HepG2 (cell line): ENCODE results near the gene EGFL8. TPM values are rescaled to one million over a fixed set of nuclear protein-coding genes. Genes with fewer than 3 reads are reported as not detected.

Experiments
- ATAC-seq: fragments of 200-7000 bp; cut with Tn5 transposase; 3 replicates; pipeline ENCODE4 v1.9.1; 2020; ENCODE audit warnings: mild to moderate bottlenecking, moderate library complexity
- BruUV-seq: library from RNA; stranded (reverse); fragments of 400-500 nt; replicated peaks from 2 replicates; lab custom pipeline; 2021; lab: Mats Ljungman, UMichigan
- CTCF ChIA-PET: fragments of 300-600 bp; formaldehyde crosslinking; extraction: SDS; loops from one replicate; lab custom pipeline; 2021; ENCODE audit warnings: low total read pairs, inconsistent platforms, low intra/inter-chr PET ratio; lab: Yijun Ruan, JAX
- POLR2A ChIA-PET: fragments of 350-600 bp; sonication (Branson Sonifier 250); formaldehyde crosslinking; loops from one replicate; lab custom pipeline; 2020; ENCODE audit warnings: antibody characterized with exemption, inconsistent platforms; lab: Yijun Ruan, JAX
- DNase-seq: peaks from one replicate; pipeline ENCODE4 v3.0.0-alpha.2; 2015; ENCODE audit warnings: low spot score
- FAIRE-seq: peaks from 3 replicates; lab custom pipeline; 2011; peaks lifted over from hg19 to GRCh38; lab: Jason Lieb, UNC
- H2AFZ ChIP-seq: one replicate; pipeline ENCODE4 v1.6.1; 2011; ENCODE audit warnings: low read length, inconsistent platforms
- H3K27ac ChIP-seq: fragments of 300-600 bp; 3 replicates; pipeline ENCODE4 v1.8.0; 2011; ENCODE audit warnings: mixed run types, mild to moderate bottlenecking, mixed read lengths, low read length, inconsistent platforms; ENCODE audit not compliant: insufficient read depth; ENCODE audit errors: extremely low read length
- H3K27me3 ChIP-seq, 2 experiments: fragments of 200-600 bp in 1 of 2; 2 replicates in 1 of 2; 3 replicates in 1 of 2; pipeline versions ENCODE4 v1.6.0 to v1.8.0; 2011; ENCODE audit warnings: low read length in 2 of 2, mild to moderate bottlenecking in 2 of 2, moderate library complexity in 2 of 2, inconsistent platforms in 1 of 2; ENCODE audit not compliant: insufficient read depth in 2 of 2, control insufficient read depth in 1 of 2
- H3K36me3 ChIP-seq, 2 experiments: fragments of 200-600 bp in 1 of 2; replicated peaks in 1 of 2; 2 replicates in 1 of 2; 3 replicates in 1 of 2; pipeline versions ENCODE4 v1.5.1 to v1.8.0; 2011; ENCODE audit warnings: low read length in 2 of 2, inconsistent platforms in 1 of 2; ENCODE audit not compliant: insufficient read depth in 2 of 2, control insufficient read depth in 1 of 2
- H3K4me1 ChIP-seq: 2 replicates; pipeline ENCODE4 v1.5.1; 2012; ENCODE audit warnings: low read length, inconsistent platforms; ENCODE audit not compliant: insufficient read depth
- H3K4me2 ChIP-seq: 2 replicates; pipeline ENCODE4 v1.6.0; 2011; ENCODE audit warnings: low read depth, low read length, inconsistent platforms
- H3K4me3 ChIP-seq, 3 experiments: fragments of 200-600 bp in 1 of 3; sonication (generic), shearing (Covaris generic) in 1 of 3; replicated peaks in 1 of 3; 2 replicates each; pipeline ENCODE4 v1.5.1; 2011 to 2016; ENCODE audit warnings: low read length in 3 of 3, inconsistent platforms in 2 of 3, low read depth in 2 of 3, mild to moderate bottlenecking in 2 of 3, control low read depth in 1 of 3, mixed read lengths in 1 of 3; ENCODE audit not compliant: insufficient read depth in 1 of 3
- H3K79me2 ChIP-seq: one replicate; pipeline ENCODE4 v1.6.1; 2011; ENCODE audit warnings: low read length, inconsistent platforms; ENCODE audit not compliant: insufficient read depth
- H3K9ac ChIP-seq: 2 replicates; pipeline ENCODE4 v1.6.0; 2011; ENCODE audit warnings: mild to moderate bottlenecking, low read depth, low read length, inconsistent platforms; ENCODE audit not compliant: insufficient read depth
- H3K9me3 ChIP-seq: 2 replicates; pipeline ENCODE4 v1.5.1; 2012; ENCODE audit warnings: mild to moderate bottlenecking, low read length
- H4K20me1 ChIP-seq: 2 replicates; pipeline ENCODE4 v1.6.0; 2011; ENCODE audit warnings: inconsistent platforms, mild to moderate bottlenecking, low read length, moderate library complexity; ENCODE audit not compliant: insufficient read depth
- HNRNPK ChIP-seq: fragments of 200-400 bp; formaldehyde crosslinking; IDR thresholded peaks from 2 replicates; pipeline ENCODE4 v1.6.1; 2018; ENCODE audit warnings: low read length, low read depth, moderate library complexity, mild to moderate bottlenecking; ENCODE audit not compliant: poor library complexity, severe bottlenecking
- ISL2 ChIP-seq: sonication (generic); formaldehyde crosslinking; IDR thresholded peaks from 2 replicates; pipeline ENCODE4 v1.5.0; 2020; ENCODE audit warnings: missing genetic modification reagents
- KLF9 ChIP-seq: IDR thresholded peaks from 2 replicates; pipeline ENCODE4 v1.6.1; 2016; ENCODE audit warnings: low read depth
- KMT2B ChIP-seq: IDR thresholded peaks from 2 replicates; pipeline ENCODE4 v1.6.1; 2016; ENCODE audit warnings: missing genetic modification reagents, missing compliant biosample characterization
- MEIS2 ChIP-seq: sonication (generic); formaldehyde crosslinking; IDR thresholded peaks from 2 replicates; pipeline ENCODE4 v1.9.0; 2021; ENCODE audit warnings: mild to moderate bottlenecking, missing genetic modification reagents
- NBN ChIP-seq: fragments of 450-650 bp; conservative IDR thresholded peaks from 2 replicates; pipeline ENCODE4 v1.6.1; 2017
- SNAPC2 ChIP-seq: sonication (generic); formaldehyde crosslinking; IDR thresholded peaks from 2 replicates; pipeline ENCODE4 v1.8.1; 2022; ENCODE audit warnings: mild to moderate bottlenecking, missing genetic modification reagents
- ZNF292 ChIP-seq: sonication (generic); formaldehyde crosslinking; IDR thresholded peaks from 2 replicates; pipeline ENCODE4 v1.8.1; 2022; ENCODE audit warnings: mild to moderate bottlenecking, low read depth, missing genetic modification reagents, borderline replicate concordance
- ZNF747 ChIP-seq: sonication (generic); formaldehyde crosslinking; IDR thresholded peaks from 2 replicates; pipeline ENCODE4 v1.8.1; 2023; ENCODE audit warnings: missing genetic modification reagents, mild to moderate bottlenecking, borderline replicate concordance
- ZNF782 ChIP-seq: sonication (generic); formaldehyde crosslinking; IDR thresholded peaks from 2 replicates; pipeline ENCODE4 v1.4.0; 2020; ENCODE audit warnings: missing genetic modification reagents, mild to moderate bottlenecking, borderline replicate concordance
- WGBS: methylation state at CpG from one replicate; pipeline ENCODE4 v1.1.6; 2017; ENCODE audit warnings: low lambda C conversion rate; 5-methylcytosine and 5-hydroxymethylcytosine counted together
- in situ Hi-C: cut with HindIII; loops from 2 replicates; pipeline ENCODE4 v1.10.0; 2017; ENCODE audit warnings: low pct_unique_long_range_greater_than_20kb; ENCODE audit not compliant: extremely low pct_ligation_motif_present
- intact Hi-C: fragments of 100-400 bp; cut with micrococcal nuclease; formaldehyde crosslinking; loops from one replicate; pipeline ENCODE4 v1.10.0; 2022; ENCODE audit not compliant: unreplicated experiment
- polyA plus RNA-seq, 8 experiments: library from polyadenylated mRNA; depleted of rRNA in 3 of 8; stranded (reverse) in 7 of 8; unstranded in 1 of 8; fragments of >200 nt; fragmentation: Illumina TruSeq in 4 of 8; extraction: Trizol in 4 of 8; gene quantifications; 2 replicates each; pipeline versions ENCODE4 v1.2.1 to v1.2.3, GENCODE V29; 2011 to 2016; ENCODE audit warnings: low read depth in 4 of 8, missing spikeins in 1 of 8, mixed read lengths in 1 of 8; ENCODE audit not compliant: insufficient read depth in 1 of 8
- total RNA-seq, 5 experiments: library from RNA; depleted of rRNA; stranded (reverse); fragments of >200 nt; fragmentation: Illumina TruSeq; extraction: Trizol; gene quantifications; 2 replicates each; pipeline ENCODE4 v1.2.3, GENCODE V29; 2016; ENCODE audit warnings: low read depth in 1 of 5
- TF ChIP-seq, protein P1 (sequence below): sonication (generic); formaldehyde crosslinking; IDR thresholded peaks from 2 replicates; pipeline ENCODE4 v1.8.0; 2022; ENCODE audit warnings: missing genetic modification reagents, low read depth, mild to moderate bottlenecking, borderline replicate concordance

EGFL8 gene
- total and polyA plus RNA-seq, 2 of the 13 experiments (the other 11 are each of a cell fraction or from before 2014, with no cell fraction given): 10.0 to 11.5 TPM

DNA sequence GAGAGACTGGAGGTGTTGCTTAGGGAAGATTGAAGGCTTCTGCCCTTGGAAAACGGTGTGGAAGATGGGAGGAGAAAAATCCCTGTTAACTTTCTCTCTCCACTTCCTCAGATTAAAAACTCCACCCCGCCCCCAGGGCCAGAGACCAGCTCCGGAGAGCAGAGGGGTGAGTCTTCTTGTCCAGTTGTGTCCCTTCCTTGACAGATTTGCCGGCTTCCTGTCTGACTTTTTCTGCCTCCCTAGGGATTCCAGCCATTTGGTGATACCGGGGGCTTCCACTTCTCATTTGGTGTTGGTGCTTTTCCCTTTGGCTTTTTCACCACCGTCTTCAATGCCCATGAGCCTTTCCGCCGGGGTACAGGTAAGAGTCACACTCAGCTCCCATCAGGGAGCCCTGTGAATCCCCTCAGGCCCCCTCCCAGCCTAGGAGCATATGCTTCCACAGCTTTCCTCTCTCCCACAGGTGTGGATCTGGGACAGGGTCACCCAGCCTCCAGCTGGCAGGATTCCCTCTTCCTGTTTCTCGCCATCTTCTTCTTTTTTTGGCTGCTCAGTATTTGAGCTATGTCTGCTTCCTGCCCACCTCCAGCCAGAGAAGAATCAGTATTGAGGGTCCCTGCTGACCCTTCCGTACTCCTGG lies 15.5 kb downstream of the EGFL8 start:
- peaks cover 20 to 32% of the 10 kb centered on the region in 2 experiments; a peak in 4 of 5 replicates for H3K36me3 ChIP-seq
- BruUV-seq: no TSS peak
- peaks cover 30% of the 10 kb centered on the region for H3K79me2 ChIP-seq
- ATAC-seq (no peak), DNase-seq (no peak), FAIRE-seq (no peak)
- H3K27ac ChIP-seq: peak overlapping the region; percentile 97
- TF ChIP-seq ZNF747 (no peak), ISL2 (CRISPR knock-in tag) (no peak), HNRNPK (no peak), ZNF782 (CRISPR knock-in tag) (no peak), NBN (no peak), MEIS2 (CRISPR knock-in tag) (no peak), KMT2B (CRISPR knock-in tag) (no peak), KLF9 (no peak), SNAPC2 (CRISPR knock-in tag) (no peak), ZNF292 (no peak)
- TF ChIP-seq, protein P1, sequence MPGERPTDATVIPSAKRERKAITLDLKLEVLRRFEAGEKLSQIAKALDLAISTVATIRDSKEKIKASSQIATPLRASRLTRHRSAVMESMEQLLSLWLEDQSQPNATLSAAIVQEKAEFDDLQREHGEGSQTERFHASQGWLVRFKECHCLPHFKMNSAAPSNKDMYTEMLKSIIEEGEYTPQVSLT (CRISPR knock-in tag): no peak
- H3K9me3 ChIP-seq: no peaks in the 10 kb centered on the region
- in situ Hi-C loops: no loop called here
- no peaks in the 10 kb centered on the region for H4K20me1 ChIP-seq
- whole genome bisulfite sequencing: 90% methylated on average over 10 of the region's 10 CpGs
- H3K9ac ChIP-seq: peak overlapping the region; percentile 90; the same call in 1 of the 2 replicates
- no peaks in the 10 kb centered on the region; a peak in 1 of 5 replicates for H3K27me3 ChIP-seq
- intact Hi-C loops: loop anchor here (5.0 kb wide), 1 partner anchor 1087 kb away; no protein-coding TSS in a partner anchor
- CTCF ChIA-PET: no interaction called here
- no peak overlapping the region for H3K4me3 ChIP-seq
- H3K4me2 ChIP-seq: peak overlapping the region; percentile 97
- no peak overlapping the region for H2AFZ ChIP-seq
- POLR2A ChIA-PET: interaction anchor here (1.6 to 5.8 kb wide), 3 partner anchors 9 to 52 kb away, joined by 5 to 127 read pairs (median 82); partner anchors contain the start of genes ATF6B and PBX2
- peaks cover 34% of the 10 kb centered on the region for H3K4me1 ChIP-seq
